GM19238 (cell line): ENCODE results near the gene MANBA.
"Not testable (repeated sequence)": the region's sequence is repeated elsewhere in the genome, so short reads cannot be mapped to it uniquely, and the experiment has no call there.

Source experiments
- DNase-seq: peaks from one replicate; pipeline ENCODE4 v3.0.0; 2011; ENCODE audit warnings: low spot score; ENCODE audit not compliant: insufficient read length

MANBA gene

GRCh38 chr4:102725229-102725628, 35.5 kb downstream of the MANBA start:
- DNase-seq = no peak

- DNase-seq = no peak
Observed at GRCh38 chr4:102723511-102723910, 37.3 kb downstream of the MANBA start.

- no peak for DNase-seq
Observed at GRCh38 chr4:102722740-102723139, 38.0 kb downstream of the MANBA start.

- DNase-seq = not testable (repeated sequence)
Observed at GRCh38 chr4:102718833-102719575, 41.8 kb downstream of the MANBA start.

GRCh38 chr4:102717448-102718092, 43.2 kb downstream of the MANBA start:
- DNase-seq = no peak

GRCh38 chr4:102715057-102715456, 45.7 kb downstream of the MANBA start:
- DNase-seq = no peak

GRCh38 chr4:102713774-102714173, 47.0 kb downstream of the MANBA start:
- DNase-seq = not testable (repeated sequence)

- no peak for DNase-seq
Observed at GRCh38 chr4:102713096-102713495, 47.7 kb downstream of the MANBA start.

GRCh38 chr4:102710986-102711385, 49.8 kb downstream of the MANBA start:
- DNase-seq = no peak

GRCh38 chr4:102709060-102709459, 51.7 kb downstream of the MANBA start:
- not testable (repeated sequence) for DNase-seq

- DNase-seq = no peak
Observed at GRCh38 chr4:102707150-102707549, 53.6 kb downstream of the MANBA start.

- DNase-seq = no peak
Observed at GRCh38 chr4:102705391-102705935, 55.3 kb downstream of the MANBA start.

- DNase-seq = no peak
Observed at GRCh38 chr4:102696758-102697157, 64.0 kb downstream of the MANBA start.

- no peak for DNase-seq
Observed at GRCh38 chr4:102694791-102695190, 66.0 kb downstream of the MANBA start.

GRCh38 chr4:102693861-102694260, 66.9 kb downstream of the MANBA start:
- no peak for DNase-seq

GRCh38 chr4:102693262-102693850, 67.4 kb downstream of the MANBA start:
- no peak for DNase-seq

- no peak for DNase-seq
Observed at GRCh38 chr4:102692474-102692873, 68.3 kb downstream of the MANBA start.

- DNase-seq = no peak
Observed at GRCh38 chr4:102687982-102688433, 72.8 kb downstream of the MANBA start.

GRCh38 chr4:102687373-102687981, 73.3 kb downstream of the MANBA start:
- peak; percentile 7 for DNase-seq

GRCh38 chr4:102685768-102686167, 75.0 kb downstream of the MANBA start:
- DNase-seq = no peak

- no peak for DNase-seq
Observed at GRCh38 chr4:102684610-102685052, 76.1 kb downstream of the MANBA start.
